Measurements from ENCODE around the gene SULT4A1. TPM values are rescaled to one million over a fixed set of nuclear protein-coding genes. Genes with fewer than 3 reads are reported as not detected.

The SULT4A1 gene
- total and polyA plus RNA-seq, 12 donors: 0.19 to 1.2 (median 0.29) TPM; not detected in 2

GRCh38 chr22:43812149-43812842 is 50.0 kb downstream of the SULT4A1 start, which contains the start of gene EFCAB6:
TSS of gene EFCAB6 (minus strand) at chr22:43812305. CDS start at chr22:43782318, 29,987 bp downstream.
- intact Hi-C loops (cut with DNase I): loop anchor here in 2 of 10 donors (10.0 kb wide), 2 partner anchors 143 to 417 kb away; partner anchors contain the start of gene SAMM50 (in 1 of the 2)

GRCh38 chr22:43811777-43812148 is 50.5 kb downstream of the SULT4A1 start:
- DNase-seq: no peak
- no peak for TF ChIP-seq CTCF (IDR thresholded peaks at IDR 0.05)
- ATAC-seq: peak in 3 of 8 donors; percentile 12 to 47 (median 25)
- peaks cover 5 to 21% (median 16%) of the 10 kb centered on the region in 9 donors for H3K4me1 ChIP-seq
- H3K27me3 ChIP-seq: no peaks in the 10 kb centered on the region
- intact Hi-C loops (cut with DNase I): loop anchor here in 2 of 10 donors (10.0 kb wide), 2 partner anchors 143 to 417 kb away; partner anchors contain the start of gene SAMM50 (in 1 of the 2)
- H3K9me3 ChIP-seq: no peaks in the 10 kb centered on the region
- H3K36me3 ChIP-seq: no peaks in the 10 kb centered on the region
- 0 to 1% methylated on average over 21 of the region's 21 CpGs for WGBS, 2 donors
- peak overlapping the region in 8 of 10 donors; percentile 72 to 94 (median 86) for H3K27ac ChIP-seq
- peak overlapping the region; percentile 56 to 99 (median 84) for H3K4me3 ChIP-seq

More at GRCh38 chr22:43812149-43812842, 50.0 kb downstream of the SULT4A1 start, which contains the start of gene EFCAB6:
- Histone ChIP-seq H3K27ac (peak within 1 kb of the TSS; percentile 54 to 94 (median 82)), H3K9me3 (no peaks in the 10 kb centered on the region), H3K4me1 (peaks cover 5 to 21% (median 16%) of the 10 kb centered on the region in 9 donors), H3K4me3 (peak within 1 kb of the TSS; percentile 56 to 99 (median 84)), H3K27me3 (no peaks in the 10 kb centered on the region), H3K36me3 (no peaks in the 10 kb centered on the region)
- TF ChIP-seq CTCF (IDR thresholded peaks at IDR 0.05): no peak
- DNase-seq: peak; percentile 91 to 95
- ATAC-seq: peak; percentile 97 to 99 (median 98)
- WGBS, 2 donors: 1% methylated on average over 55 of the region's 55 CpGs

- WGBS, 2 donors: 77 to 86% methylated on average over 5 of the region's 5 CpGs
- H3K4me1 ChIP-seq: no peaks in the 10 kb centered on the region
- no peak overlapping the region for H3K4me3 ChIP-seq
- H3K27me3 ChIP-seq: no peaks in the 10 kb centered on the region
- H3K36me3 ChIP-seq: no peaks in the 10 kb centered on the region
- peaks cover 0 to 27% (median 12%) of the 10 kb centered on the region in 11 donors for H3K9me3 ChIP-seq
- DNase-seq (no peak), ATAC-seq (no peak)
- intact Hi-C loops (cut with DNase I): no loop called here
- H3K27ac ChIP-seq: no peak overlapping the region
- TF ChIP-seq CTCF (IDR thresholded peaks at IDR 0.05): no peak
Measured at GRCh38 chr22:43802897-43803495, 59.3 kb downstream of the SULT4A1 start.

- 92 to 93% methylated on average over 1 of the region's 1 CpG for WGBS, 2 donors
Measured at GRCh38 chr22:43800970-43801369, 61.3 kb downstream of the SULT4A1 start.

More at GRCh38 chr22:43800970-43801369, 61.3 kb downstream of the SULT4A1 start:
- no peak overlapping the region for H3K27ac ChIP-seq
- H3K27me3 ChIP-seq: no peaks in the 10 kb centered on the region
- intact Hi-C loops (cut with DNase I): no loop called here
- peaks cover 0 to 27% (median 12%) of the 10 kb centered on the region in 11 donors for H3K9me3 ChIP-seq
- peaks cover 0 to 9% (median 2%) of the 10 kb centered on the region in 9 donors for H3K4me1 ChIP-seq
- TF ChIP-seq CTCF (IDR thresholded peaks at IDR 0.05): no peak
- no peak overlapping the region for H3K4me3 ChIP-seq
- DNase-seq (no peak), ATAC-seq (no peak)
- H3K36me3 ChIP-seq: no peaks in the 10 kb centered on the region

Measured in heart right ventricle (tissue), 16 donors.